Natural killer cell (primary cell): ENCODE data around the gene DOCK4. TPM values are rescaled to one million over a fixed set of nuclear protein-coding genes. Genes with fewer than 3 reads are reported as not detected.

Source experiments
- ATAC-seq, 3 donors: fragments of 150-1000 bp in 2 of 3; fragments of 200-7000 bp in 1 of 3; cut with Tn5 transposase; 1 replicate in 1 of 3; 2 replicates in 2 of 3; pipeline ENCODE4 v1.10.0; 2021; ENCODE audit warnings: mild to moderate bottlenecking in 2 of 3, moderate library complexity in 2 of 3
- DNase-seq, 2 donors: peaks; one replicate each; pipeline versions ENCODE4 v3.0.0 to v3.0.0-alpha.2; 2013 to 2021; ENCODE audit warnings: mixed read lengths in 1 of 2
- H3K27ac ChIP-seq: one replicate; pipeline ENCODE4 v1.5.1; 2013; ENCODE audit warnings: mild to moderate bottlenecking, low read length
- H3K27me3 ChIP-seq: one replicate; pipeline ENCODE4 v1.6.1; 2013; ENCODE audit warnings: low read length; ENCODE audit not compliant: control insufficient read depth, insufficient read depth
- H3K36me3 ChIP-seq: one replicate; pipeline ENCODE4 v1.6.1; 2013; ENCODE audit warnings: low read length; ENCODE audit not compliant: control insufficient read depth, insufficient read depth
- H3K4me1 ChIP-seq: one replicate; pipeline ENCODE4 v1.6.1; 2013; ENCODE audit warnings: low read length; ENCODE audit not compliant: control insufficient read depth, insufficient read depth
- H3K4me3 ChIP-seq: one replicate; pipeline ENCODE4 v1.5.1; 2013; ENCODE audit warnings: low read length
- H3K9me3 ChIP-seq: one replicate; pipeline ENCODE4 v1.6.1; 2013; ENCODE audit warnings: low read length; ENCODE audit not compliant: control insufficient read depth, insufficient read depth
- H3K27ac Mint-ChIP-seq, 2 donors: one replicate each; pipeline ENCODE4 v1.8.0; 2022; ENCODE audit warnings: mild to moderate bottlenecking in 2 of 2, mixed read lengths in 2 of 2, moderate library complexity in 1 of 2
- H3K27me3 Mint-ChIP-seq, 2 donors: one replicate each; pipeline ENCODE4 v1.8.0; 2022; ENCODE audit warnings: low read depth in 2 of 2, mixed read lengths in 2 of 2
- H3K36me3 Mint-ChIP-seq: one replicate; pipeline ENCODE4 v1.8.0; 2022; ENCODE audit warnings: mixed read lengths
- H3K4me1 Mint-ChIP-seq, 2 donors: one replicate each; pipeline ENCODE4 v1.8.0; 2022; ENCODE audit warnings: mixed read lengths in 2 of 2
- H3K4me3 Mint-ChIP-seq: one replicate; pipeline ENCODE4 v1.8.0; 2022; ENCODE audit warnings: mild to moderate bottlenecking, moderate library complexity, mixed read lengths
- H3K9me3 Mint-ChIP-seq, 2 donors: one replicate each; pipeline ENCODE4 v1.8.0; 2022; ENCODE audit warnings: mixed read lengths in 2 of 2
- CTCF ChIP-seq: fragments of 200-600 bp; IDR thresholded peaks from one replicate; pipeline ENCODE4 v1.8.0; 2022; ENCODE audit warnings: antibody characterized with exemption
- WGBS: methylation state at CpG from one replicate; pipeline ENCODE4 v1.1.7; 2013; ENCODE audit warnings: missing lambda C conversion rate; ENCODE audit not compliant: insufficient coverage; 5-methylcytosine and 5-hydroxymethylcytosine counted together
- intact Hi-C: fragments of 100-400 bp; cut with micrococcal nuclease; formaldehyde crosslinking; loops from one replicate; pipeline ENCODE4 v1.14.2; 2022
- total RNA-seq, 4 donors: library from RNA; stranded (reverse); fragments of 120-200 nt in 1 of 4; gene quantifications; one replicate each; pipeline versions ENCODE4 v1.2.3 to v1.2.4, GENCODE V29; 2013 to 2022

The DOCK4 gene
- total RNA-seq, 3 donors from 2014 or later (not counting 1 experiment from before 2014, with no cell fraction given): 0.61 to 2.4 (median 0.89) TPM

GRCh38 chr7:112089551-112089950 is 116.6 kb downstream of the DOCK4 start:
- Histone ChIP-seq H3K36me3 (no peaks in the 10 kb centered on the region), H3K27ac (no peak overlapping the region), H3K9me3 (no peaks in the 10 kb centered on the region), H3K4me1 (no peaks in the 10 kb centered on the region), H3K27me3 (no peaks in the 10 kb centered on the region), H3K4me3 (no peak overlapping the region)
- H3K4me1 Mint-ChIP-seq: no peaks in the 10 kb centered on the region
- peaks cover 3 to 16% of the 10 kb centered on the region in 2 donors for H3K27me3 Mint-ChIP-seq
- H3K27ac Mint-ChIP-seq: no peak overlapping the region
- no peak for ATAC-seq
- no peaks in the 10 kb centered on the region for H3K36me3 Mint-ChIP-seq
- intact Hi-C loops: no loop called here
- no peak for DNase-seq
- 74% methylated on average over 3 of the region's 4 CpGs for WGBS
- H3K9me3 Mint-ChIP-seq: no peaks in the 10 kb centered on the region
- H3K4me3 Mint-ChIP-seq: no peak overlapping the region
- TF ChIP-seq CTCF: no peak

GRCh38 chr7:112088484-112089016 is 117.6 kb downstream of the DOCK4 start:
- Mint-ChIP-seq H3K9me3 (no peaks in the 10 kb centered on the region), H3K27ac (no peak overlapping the region), H3K27me3 (peaks cover 3 to 16% of the 10 kb centered on the region in 2 donors), H3K4me1 (no peaks in the 10 kb centered on the region), H3K4me3 (no peak overlapping the region), H3K36me3 (no peaks in the 10 kb centered on the region)
- no peak overlapping the region for H3K4me3 ChIP-seq
- 77% methylated on average over 3 of the region's 4 CpGs for WGBS
- intact Hi-C loops: no loop called here
- ATAC-seq (no peak), DNase-seq (no peak)
- H3K9me3 ChIP-seq: no peaks in the 10 kb centered on the region
- TF ChIP-seq CTCF: no peak
- H3K27ac ChIP-seq: no peak overlapping the region
- H3K4me1 ChIP-seq: no peaks in the 10 kb centered on the region
- no peaks in the 10 kb centered on the region for H3K36me3 ChIP-seq
- no peaks in the 10 kb centered on the region for H3K27me3 ChIP-seq

- no peak for DNase-seq
- no peaks in the 10 kb centered on the region for H3K36me3 Mint-ChIP-seq
- Histone ChIP-seq H3K4me3 (no peak overlapping the region), H3K27me3 (no peaks in the 10 kb centered on the region), H3K36me3 (no peaks in the 10 kb centered on the region), H3K27ac (no peak overlapping the region), H3K9me3 (no peaks in the 10 kb centered on the region), H3K4me1 (no peaks in the 10 kb centered on the region)
- H3K4me3 Mint-ChIP-seq: no peak overlapping the region
- peaks cover 3 to 9% of the 10 kb centered on the region in 2 donors for H3K27me3 Mint-ChIP-seq
- H3K27ac Mint-ChIP-seq: no peak overlapping the region
- ATAC-seq: no peak
- H3K4me1 Mint-ChIP-seq: no peaks in the 10 kb centered on the region
- WGBS: 98% methylated on average over 3 of the region's 3 CpGs
- H3K9me3 Mint-ChIP-seq: no peaks in the 10 kb centered on the region
- TF ChIP-seq CTCF: no peak
- intact Hi-C loops: no loop called here
These were observed 119.5 kb downstream of the DOCK4 start for GRCh38 chr7:112086496-112087254.
